GM23338 (cell line): Measurements from ENCODE around the gene KIAA1614.

Experiments
- CREB1 ChIP-seq: fragments of 250-450 bp; sonication (Bioruptor Pico); IDR thresholded peaks from 2 replicates; pipeline ENCODE4 v1.5.0; 2020; ENCODE audit warnings: low read depth, mild to moderate bottlenecking, moderate library complexity
- CTCF ChIP-seq, 2 experiments: fragments of 200-600 bp in 1 of 2; sonication (generic) in 1 of 2; conservative IDR thresholded peaks; 2 replicates each; pipeline versions ENCODE4 v1.5.1 to v1.6.1; 2016 to 2017; ENCODE audit warnings: antibody characterized with exemption in 2 of 2, low read depth in 2 of 2, mild to moderate bottlenecking in 2 of 2, moderate library complexity in 1 of 2
- ETS1 ChIP-seq: IDR thresholded peaks from 2 replicates; pipeline ENCODE4 v1.6.1; 2016; ENCODE audit warnings: antibody characterized with exemption
- EZH2 ChIP-seq: fragments of 200-600 bp; sonication (generic); IDR thresholded peaks from one replicate; pipeline ENCODE4 v1.8.0; 2017; ENCODE audit warnings: antibody characterized with exemption, mild to moderate bottlenecking, low read depth; ENCODE audit not compliant: unreplicated experiment
- EZH2phosphoT487 ChIP-seq: fragments of 200-600 bp; sonication (generic); IDR thresholded peaks from one replicate; pipeline ENCODE4 v1.8.1; 2018; ENCODE audit warnings: antibody characterized with exemption; ENCODE audit not compliant: unreplicated experiment
- JUNB ChIP-seq: IDR thresholded peaks from one replicate; pipeline ENCODE4 v1.6.1; 2016; ENCODE audit warnings: antibody characterized with exemption; ENCODE audit not compliant: unreplicated experiment
- NANOG ChIP-seq: IDR thresholded peaks from 2 replicates; pipeline ENCODE4 v1.6.1; 2016; ENCODE audit warnings: antibody characterized with exemption, borderline replicate concordance
- POLR2AphosphoS5 ChIP-seq: IDR thresholded peaks from 2 replicates; pipeline ENCODE4 v1.6.1; 2016; ENCODE audit warnings: antibody characterized with exemption, low read depth
- REST ChIP-seq: IDR thresholded peaks from one replicate; pipeline ENCODE4 v1.6.1; 2018; ENCODE audit warnings: antibody characterized with exemption; ENCODE audit not compliant: unreplicated experiment
- STAT1 ChIP-seq: IDR thresholded peaks from one replicate; pipeline ENCODE4 v1.6.1; 2016; ENCODE audit warnings: antibody characterized with exemption; ENCODE audit not compliant: unreplicated experiment
- ZNF114 ChIP-seq: fragments of 250-450 bp; sonication (Bioruptor Pico); IDR thresholded peaks from 2 replicates; pipeline ENCODE4 v1.5.0; 2020; ENCODE audit warnings: mild to moderate bottlenecking, moderate library complexity
- ZNF331 ChIP-seq: fragments of 250-450 bp; sonication (Bioruptor Pico); IDR thresholded peaks from 2 replicates; pipeline ENCODE4 v1.5.0; 2020; ENCODE audit warnings: low read depth, mild to moderate bottlenecking, moderate library complexity

DNA sequence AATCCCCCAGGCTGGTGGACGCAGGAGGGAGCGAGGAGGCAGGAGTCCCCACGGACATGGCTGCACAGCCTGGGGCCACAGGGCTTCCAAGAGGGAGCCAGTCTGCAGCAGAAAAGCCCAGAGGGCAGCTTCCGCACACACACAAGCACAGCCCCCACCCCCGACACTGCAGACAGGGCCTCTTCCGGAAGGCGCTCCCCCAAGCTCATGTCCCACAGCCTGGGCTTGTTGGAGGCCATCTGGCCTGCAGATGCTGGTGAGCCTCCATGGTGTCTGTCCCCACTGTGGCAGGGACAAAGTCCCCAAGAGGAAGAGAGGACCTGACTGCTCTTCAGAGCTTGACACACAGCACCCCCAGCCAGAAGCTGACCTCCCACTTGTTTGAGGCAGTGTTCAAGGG lies 13.4 kb upstream of the KIAA1614 start:
- no peak for TF ChIP-seq EZH2
- TF ChIP-seq CTCF (conservative IDR thresholded peaks at IDR 0.05; ENCODE audit: low read depth in 2 of 2), result no peak
- no peak for TF ChIP-seq POLR2AphosphoS5
- TF ChIP-seq REST, result no peak
- no peak for TF ChIP-seq JUNB
- no peak for TF ChIP-seq CREB1
- TF ChIP-seq EZH2phosphoT487, result no peak
- no peak for TF ChIP-seq ZNF331 (CRISPR knock-in tag)
- no peak for TF ChIP-seq ZNF114 (CRISPR knock-in tag)
- TF ChIP-seq NANOG, result no peak
- TF ChIP-seq STAT1, result no peak
- no peak for TF ChIP-seq ETS1
